ENCODE results near the gene SRA1. TPM values are rescaled to one million over a fixed set of nuclear protein-coding genes. Genes with fewer than 3 reads are reported as not detected.

SRA1 gene
- total RNA-seq, 1 experiment from 2014 or later, result 52.0 TPM

GRCh38 chr5:140513124-140513523 is 44.1 kb downstream of the SRA1 start:
- Histone ChIP-seq H3K4me3 (ENCODE audit: low read depth in 2 of 2, low read length in 2 of 2) (no peak overlapping the region), H3K9me3 (ENCODE audit: control insufficient read depth, insufficient read depth, low read depth, low read length) (no peaks in the 10 kb centered on the region), H3K4me1 (ENCODE audit: control insufficient read depth, insufficient read depth, low read length) (no peaks in the 10 kb centered on the region), H3K27ac (ENCODE audit: low read length) (no peak overlapping the region), H3K36me3 (ENCODE audit: control insufficient read depth, insufficient read depth, low read length) (peaks cover 32% of the 10 kb centered on the region), H3K27me3 (ENCODE audit: control insufficient read depth, insufficient read depth, low read length) (no peaks in the 10 kb centered on the region)
- intact Hi-C loops (cut with micrococcal nuclease; ENCODE audit: unreplicated experiment) (no loop called here), in situ Hi-C loops (cut with HindIII; ENCODE audit: low pct_unique_long_range_greater_than_20kb, low sequenced_read_pairs) (no loop called here)
- no TSS peak for BruUV-seq (replicated peaks)
- POLR2A ChIA-PET, result interaction anchor here (0.6 kb wide), 1 partner anchor 317 kb away, joined by 4 read pairs; no protein-coding TSS in a partner anchor
- ATAC-seq, result no peak
- DNase-seq (ENCODE audit: low read depth, low spot score), result no peak
- CTCF ChIA-PET, result no interaction called here
- TF ChIP-seq POLR2AphosphoS5 (IDR thresholded peaks at IDR 0.05; ENCODE audit: low read depth, low read length), result no peak

GRCh38 chr5:140509898-140510297 is 47.4 kb downstream of the SRA1 start:
- ChIA-PET POLR2A (no interaction called here), CTCF (no interaction called here)
- H3K36me3 ChIP-seq (ENCODE audit: control insufficient read depth, insufficient read depth, low read length), result peaks cover 54% of the 10 kb centered on the region
- DNase-seq (ENCODE audit: low read depth, low spot score), result no peak
- TF ChIP-seq TCF7L2 (IDR thresholded peaks at IDR 0.05; ENCODE audit: low read depth, low read length), result no peak
- no peak for TF ChIP-seq POLR2AphosphoS5 (IDR thresholded peaks at IDR 0.05; ENCODE audit: low read depth, low read length)
- TF ChIP-seq, protein P1, sequence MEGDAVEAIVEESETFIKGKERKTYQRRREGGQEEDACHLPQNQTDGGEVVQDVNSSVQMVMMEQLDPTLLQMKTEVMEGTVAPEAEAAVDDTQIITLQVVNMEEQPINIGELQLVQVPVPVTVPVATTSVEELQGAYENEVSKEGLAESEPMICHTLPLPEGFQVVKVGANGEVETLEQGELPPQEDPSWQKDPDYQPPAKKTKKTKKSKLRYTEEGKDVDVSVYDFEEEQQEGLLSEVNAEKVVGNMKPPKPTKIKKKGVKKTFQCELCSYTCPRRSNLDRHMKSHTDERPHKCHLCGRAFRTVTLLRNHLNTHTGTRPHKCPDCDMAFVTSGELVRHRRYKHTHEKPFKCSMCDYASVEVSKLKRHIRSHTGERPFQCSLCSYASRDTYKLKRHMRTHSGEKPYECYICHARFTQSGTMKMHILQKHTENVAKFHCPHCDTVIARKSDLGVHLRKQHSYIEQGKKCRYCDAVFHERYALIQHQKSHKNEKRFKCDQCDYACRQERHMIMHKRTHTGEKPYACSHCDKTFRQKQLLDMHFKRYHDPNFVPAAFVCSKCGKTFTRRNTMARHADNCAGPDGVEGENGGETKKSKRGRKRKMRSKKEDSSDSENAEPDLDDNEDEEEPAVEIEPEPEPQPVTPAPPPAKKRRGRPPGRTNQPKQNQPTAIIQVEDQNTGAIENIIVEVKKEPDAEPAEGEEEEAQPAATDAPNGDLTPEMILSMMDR (IDR thresholded peaks at IDR 0.05), result no peak
- TF ChIP-seq, protein P2, sequence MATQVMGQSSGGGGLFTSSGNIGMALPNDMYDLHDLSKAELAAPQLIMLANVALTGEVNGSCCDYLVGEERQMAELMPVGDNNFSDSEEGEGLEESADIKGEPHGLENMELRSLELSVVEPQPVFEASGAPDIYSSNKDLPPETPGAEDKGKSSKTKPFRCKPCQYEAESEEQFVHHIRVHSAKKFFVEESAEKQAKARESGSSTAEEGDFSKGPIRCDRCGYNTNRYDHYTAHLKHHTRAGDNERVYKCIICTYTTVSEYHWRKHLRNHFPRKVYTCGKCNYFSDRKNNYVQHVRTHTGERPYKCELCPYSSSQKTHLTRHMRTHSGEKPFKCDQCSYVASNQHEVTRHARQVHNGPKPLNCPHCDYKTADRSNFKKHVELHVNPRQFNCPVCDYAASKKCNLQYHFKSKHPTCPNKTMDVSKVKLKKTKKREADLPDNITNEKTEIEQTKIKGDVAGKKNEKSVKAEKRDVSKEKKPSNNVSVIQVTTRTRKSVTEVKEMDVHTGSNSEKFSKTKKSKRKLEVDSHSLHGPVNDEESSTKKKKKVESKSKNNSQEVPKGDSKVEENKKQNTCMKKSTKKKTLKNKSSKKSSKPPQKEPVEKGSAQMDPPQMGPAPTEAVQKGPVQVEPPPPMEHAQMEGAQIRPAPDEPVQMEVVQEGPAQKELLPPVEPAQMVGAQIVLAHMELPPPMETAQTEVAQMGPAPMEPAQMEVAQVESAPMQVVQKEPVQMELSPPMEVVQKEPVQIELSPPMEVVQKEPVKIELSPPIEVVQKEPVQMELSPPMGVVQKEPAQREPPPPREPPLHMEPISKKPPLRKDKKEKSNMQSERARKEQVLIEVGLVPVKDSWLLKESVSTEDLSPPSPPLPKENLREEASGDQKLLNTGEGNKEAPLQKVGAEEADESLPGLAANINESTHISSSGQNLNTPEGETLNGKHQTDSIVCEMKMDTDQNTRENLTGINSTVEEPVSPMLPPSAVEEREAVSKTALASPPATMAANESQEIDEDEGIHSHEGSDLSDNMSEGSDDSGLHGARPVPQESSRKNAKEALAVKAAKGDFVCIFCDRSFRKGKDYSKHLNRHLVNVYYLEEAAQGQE (IDR thresholded peaks at IDR 0.05; ENCODE audit: insufficient read depth in 1 of 2, low read depth in 2 of 2, low read length in 1 of 2), result no peak
- TF ChIP-seq SIN3A (IDR thresholded peaks at IDR 0.05; ENCODE audit: borderline replicate concordance, insufficient read depth, low read depth, low read length), result no peak
- intact Hi-C loops (cut with micrococcal nuclease; ENCODE audit: unreplicated experiment) (no loop called here), in situ Hi-C loops (cut with HindIII; ENCODE audit: low pct_unique_long_range_greater_than_20kb, low sequenced_read_pairs) (no loop called here)
- no peak overlapping the region for H3K27ac ChIP-seq (ENCODE audit: low read length)
- no peaks in the 10 kb centered on the region for H3K27me3 ChIP-seq (ENCODE audit: control insufficient read depth, insufficient read depth, low read length)
- BruUV-seq (replicated peaks), result no TSS peak
- no peaks in the 10 kb centered on the region for H3K9me3 ChIP-seq (ENCODE audit: control insufficient read depth, insufficient read depth, low read depth, low read length)
- no peak overlapping the region for H3K4me3 ChIP-seq (ENCODE audit: low read depth in 2 of 2, low read length in 2 of 2)
- ATAC-seq, result no peak
- H3K4me1 ChIP-seq (ENCODE audit: control insufficient read depth, insufficient read depth, low read length), result no peaks in the 10 kb centered on the region

DNA sequence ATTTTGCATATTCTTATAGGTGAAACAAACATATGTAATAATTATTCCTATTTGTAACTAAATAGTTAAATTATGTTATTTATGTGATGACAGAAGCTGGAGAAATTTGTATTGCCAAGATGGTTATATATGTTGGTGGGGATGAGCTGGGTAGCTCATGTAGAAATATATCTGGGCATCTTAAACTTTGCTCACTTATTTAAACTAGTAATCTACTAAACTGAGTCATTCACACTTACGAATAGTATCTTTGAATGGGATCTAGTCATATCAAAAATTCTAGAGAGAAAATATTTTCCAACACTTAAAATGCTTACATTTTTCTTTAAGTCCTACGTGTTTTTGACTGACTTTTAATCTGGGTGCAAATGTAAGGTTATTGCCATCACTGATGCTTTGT is 54.4 kb downstream of the SRA1 start:
- intact Hi-C loops (cut with micrococcal nuclease; ENCODE audit: unreplicated experiment) (no loop called here), in situ Hi-C loops (cut with HindIII; ENCODE audit: low pct_unique_long_range_greater_than_20kb, low sequenced_read_pairs) (no loop called here)
- Histone ChIP-seq H3K4me1 (ENCODE audit: control insufficient read depth, insufficient read depth, low read length) (no peaks in the 10 kb centered on the region; the same call in 1 of the 2 replicates), H3K9me3 (ENCODE audit: control insufficient read depth, insufficient read depth, low read depth, low read length) (no peaks in the 10 kb centered on the region), H3K4me3 (ENCODE audit: low read depth in 2 of 2, low read length in 2 of 2) (no peak overlapping the region), H3K27ac (ENCODE audit: low read length) (no peak overlapping the region), H3K36me3 (ENCODE audit: control insufficient read depth, insufficient read depth, low read length) (peaks cover 29% of the 10 kb centered on the region), H3K27me3 (ENCODE audit: control insufficient read depth, insufficient read depth, low read length) (no peaks in the 10 kb centered on the region)
- ATAC-seq (no peak), DNase-seq (ENCODE audit: low read depth, low spot score) (no peak)
- POLR2A ChIA-PET, result no interaction called here
- BruUV-seq (replicated peaks), result no TSS peak
- no peak for TF ChIP-seq SIN3A (IDR thresholded peaks at IDR 0.05; ENCODE audit: borderline replicate concordance, insufficient read depth, low read depth, low read length)
- TF ChIP-seq, protein P1 (IDR thresholded peaks at IDR 0.05), result no peak
- TF ChIP-seq, protein P2 (IDR thresholded peaks at IDR 0.05; ENCODE audit: insufficient read depth in 1 of 2, low read depth in 2 of 2, low read length in 1 of 2), result no peak
- TF ChIP-seq POLR2AphosphoS5 (IDR thresholded peaks at IDR 0.05; ENCODE audit: low read depth, low read length), result no peak
- no peak for TF ChIP-seq TCF7L2 (IDR thresholded peaks at IDR 0.05; ENCODE audit: low read depth, low read length)
- CTCF ChIA-PET, result no interaction called here

Measured in Panc1 (cell line).